H1 (cell line): ENCODE measurements around the gene CCDC192. TPM values are rescaled to one million over a fixed set of nuclear protein-coding genes. Genes with fewer than 3 reads are reported as not detected.

ENCODE experiments used
- CTCF ChIA-PET: fragments of 300-600 bp; sonication (Branson Sonifier 250); formaldehyde crosslinking; loops from one replicate; lab custom pipeline; 2021; ENCODE audit not compliant: partially characterized antibody; lab: Charles Lee
- POLR2A ChIA-PET: fragments of 300-600 bp; sonication (Branson Sonifier 250); formaldehyde crosslinking; loops from one replicate; lab custom pipeline; 2021; ENCODE audit warnings: inconsistent platforms; ENCODE audit not compliant: partially characterized antibody; lab: Charles Lee
- DNase-seq, 2 experiments: peaks; one replicate each; pipeline versions ENCODE4 v3.0.0 to v3.0.0-alpha.2; 2010 to 2022; ENCODE audit warnings: low spot score in 2 of 2, low read depth in 1 of 2, mixed read lengths in 1 of 2
- FAIRE-seq: peaks from 2 replicates; lab custom pipeline; 2011; peaks lifted over from hg19 to GRCh38; lab: Jason Lieb, UNC
- H2AFZ ChIP-seq: 2 replicates; pipeline ENCODE4 v1.8.1; 2012; ENCODE audit warnings: low read length, inconsistent platforms
- H2AK5ac ChIP-seq: 2 replicates; pipeline ENCODE4 v1.6.1; 2013; ENCODE audit warnings: low read depth, low read length
- H2BK120ac ChIP-seq: replicated peaks from 2 replicates; pipeline ENCODE3; 2013; ENCODE audit warnings: low read depth, low read length, inconsistent platforms
- H2BK12ac ChIP-seq: 2 replicates; pipeline ENCODE4 v1.6.1; 2013; ENCODE audit warnings: low read depth, low read length
- H2BK15ac ChIP-seq: 2 replicates; pipeline ENCODE4 v1.6.1; 2013; ENCODE audit warnings: low read length
- H2BK20ac ChIP-seq: 2 replicates; pipeline ENCODE4 v1.6.1; 2013; ENCODE audit warnings: low read length
- H2BK5ac ChIP-seq: 2 replicates; pipeline ENCODE4 v1.6.1; 2013; ENCODE audit warnings: low read depth, low read length
- H3K14ac ChIP-seq: 2 replicates; pipeline ENCODE4 v1.6.1; 2013; ENCODE audit warnings: inconsistent platforms; ENCODE audit not compliant: insufficient read length
- H3K18ac ChIP-seq: 2 replicates; pipeline ENCODE4 v1.6.1; 2013; ENCODE audit warnings: low read length; ENCODE audit errors: extremely low read depth
- H3K23ac ChIP-seq: 2 replicates; pipeline ENCODE4 v1.6.1; 2013; ENCODE audit warnings: inconsistent platforms; ENCODE audit not compliant: insufficient read length
- H3K23me2 ChIP-seq: 2 replicates; pipeline ENCODE4 v1.6.1; 2013; ENCODE audit warnings: low read depth, low read length
- H3K27ac ChIP-seq: 2 replicates; pipeline ENCODE4 v1.6.1; 2011; ENCODE audit warnings: low read depth, low read length, inconsistent platforms
- H3K27me3 ChIP-seq, 4 experiments: replicated peaks in 1 of 4; 1 replicate in 1 of 4; 2 replicates in 3 of 4; pipeline versions ENCODE4 v1.6.1 to v1.8.1; 2011 to 2013; ENCODE audit warnings: low read length in 3 of 4, mild to moderate bottlenecking in 3 of 4, inconsistent platforms in 2 of 4, mixed read lengths in 2 of 4, moderate library complexity in 1 of 4; ENCODE audit not compliant: control insufficient read depth in 3 of 4, insufficient read depth in 3 of 4; ENCODE audit errors: extremely low read depth in 1 of 4
- H3K36me3 ChIP-seq, 4 experiments: 2 replicates each; pipeline versions ENCODE4 v1.6.1 to v1.8.1; 2011 to 2013; ENCODE audit warnings: mild to moderate bottlenecking in 4 of 4, low read length in 3 of 4, moderate library complexity in 2 of 4, control low read depth in 1 of 4, inconsistent platforms in 1 of 4; ENCODE audit not compliant: insufficient read depth in 4 of 4, control insufficient read depth in 2 of 4
- H3K4ac ChIP-seq: replicated peaks from 2 replicates; pipeline ENCODE3; 2013; ENCODE audit warnings: low read length, low read depth, mixed read lengths, inconsistent platforms; ENCODE audit not compliant: insufficient read length
- H3K4me1 ChIP-seq, 4 experiments: replicated peaks in 1 of 4; 1 replicate in 1 of 4; 2 replicates in 3 of 4; pipeline versions ENCODE4 v1.6.1 to v1.8.1; 2011 to 2013; ENCODE audit warnings: low read length in 3 of 4, inconsistent platforms in 2 of 4, mixed read lengths in 1 of 4; ENCODE audit not compliant: insufficient read depth in 4 of 4, control insufficient read depth in 3 of 4
- H3K4me2 ChIP-seq, 2 experiments: 2 replicates each; pipeline versions ENCODE4 v1.6.1 to v1.8.1; 2011 to 2013; ENCODE audit warnings: low read depth in 2 of 2, low read length in 2 of 2, control low read depth in 1 of 2, inconsistent platforms in 1 of 2, mild to moderate bottlenecking in 1 of 2; ENCODE audit not compliant: insufficient read depth in 1 of 2
- H3K4me3 ChIP-seq, 4 experiments: fragments of 200-600, 300-600 bp in 1 of 4; sonication (generic), shearing (Covaris generic), sonication (Bioruptor Twin) in 1 of 4; 2 replicates each; pipeline versions ENCODE4 v1.5.1 to v1.8.1; 2011 to 2016; ENCODE audit warnings: low read length in 4 of 4, low read depth in 3 of 4, control low read depth in 2 of 4, inconsistent platforms in 2 of 4, mild to moderate bottlenecking in 2 of 4, mixed read lengths in 1 of 4, moderate library complexity in 1 of 4; ENCODE audit not compliant: insufficient read depth in 2 of 4; ENCODE audit errors: extremely low read depth in 1 of 4
- H3K56ac ChIP-seq: replicated peaks from 2 replicates; pipeline ENCODE3; 2013; ENCODE audit warnings: low read depth, mild to moderate bottlenecking, mixed read lengths, low read length, inconsistent platforms; ENCODE audit not compliant: insufficient read length
- H3K79me1 ChIP-seq: 2 replicates; pipeline ENCODE4 v1.6.1; 2013; ENCODE audit warnings: low read depth, low read length, control low read depth
- H3K79me2 ChIP-seq, 2 experiments: 2 replicates each; pipeline versions ENCODE4 v1.6.1 to v1.8.1; 2012 to 2013; ENCODE audit warnings: low read length in 2 of 2, mild to moderate bottlenecking in 2 of 2, inconsistent platforms in 1 of 2; ENCODE audit not compliant: insufficient read depth in 2 of 2, control insufficient read depth in 1 of 2
- H3K9ac ChIP-seq, 4 experiments: replicated peaks in 1 of 4; 1 replicate in 1 of 4; 2 replicates in 3 of 4; pipeline versions ENCODE4 v1.6.1 to v1.8.1; 2011 to 2013; ENCODE audit warnings: low read depth in 3 of 4, low read length in 3 of 4, control low read depth in 2 of 4, mild to moderate bottlenecking in 2 of 4, moderate library complexity in 2 of 4, inconsistent platforms in 1 of 4; ENCODE audit errors: extremely low read depth in 1 of 4
- H3K9me3 ChIP-seq, 2 experiments: 2 replicates each; pipeline versions ENCODE4 v1.6.1 to v1.8.1; 2012 to 2013; ENCODE audit warnings: mild to moderate bottlenecking in 2 of 2, moderate library complexity in 2 of 2, control low read depth in 1 of 2, inconsistent platforms in 1 of 2, low read depth in 1 of 2, low read length in 1 of 2, mixed read lengths in 1 of 2; ENCODE audit not compliant: insufficient read depth in 2 of 2
- H4K20me1 ChIP-seq, 2 experiments: replicated peaks in 1 of 2; 2 replicates each; pipeline versions ENCODE3 to v1.8.1; 2011 to 2013; ENCODE audit warnings: inconsistent platforms in 2 of 2, low read length in 2 of 2, mild to moderate bottlenecking in 1 of 2; ENCODE audit not compliant: insufficient read depth in 2 of 2, control insufficient read depth in 1 of 2
- H4K5ac ChIP-seq: 2 replicates; pipeline ENCODE4 v1.6.1; 2013; ENCODE audit warnings: low read length, low read depth, mixed read lengths, inconsistent platforms; ENCODE audit not compliant: insufficient read length
- H4K8ac ChIP-seq: 2 replicates; pipeline ENCODE4 v1.8.0; 2013; ENCODE audit warnings: mild to moderate bottlenecking, moderate library complexity, low read length, inconsistent platforms; ENCODE audit not compliant: insufficient read depth; ENCODE audit errors: extremely low read depth
- H4K91ac ChIP-seq: replicated peaks from 2 replicates; pipeline ENCODE3; 2013; ENCODE audit warnings: low read length, mixed read lengths, inconsistent platforms; ENCODE audit not compliant: insufficient read length
- KDM5A ChIP-seq: fragments of 200-600 bp; IDR thresholded peaks from 2 replicates; pipeline ENCODE4 v1.7.1; 2012; ENCODE audit warnings: mild to moderate bottlenecking, low read length, inconsistent platforms, mixed read lengths
- SIRT6 ChIP-seq: IDR thresholded peaks from one replicate; pipeline ENCODE4 v1.7.1; 2012; ENCODE audit warnings: low read length, inconsistent platforms
- WGBS, 2 experiments: shearing (Covaris generic) in 1 of 2; methylation state at CpG; one replicate each; pipeline versions ENCODE4 v1.1.6 to v1.1.7; 2013 to 2015; ENCODE audit warnings: low lambda C conversion rate in 2 of 2, mixed read lengths in 2 of 2, inconsistent platforms in 1 of 2, low coverage in 1 of 2, missing lambda C conversion rate in 1 of 2; ENCODE audit not compliant: insufficient replicate concordance in 2 of 2, insufficient coverage in 1 of 2, insufficient read length in 1 of 2; ENCODE audit errors: extremely low coverage in 1 of 2, missing lambda C conversion rate in 1 of 2; 5-methylcytosine and 5-hydroxymethylcytosine counted together
- polyA plus RNA-seq, 7 experiments: library from polyadenylated mRNA; depleted of rRNA in 3 of 7; stranded (reverse) in 5 of 7; unstranded in 2 of 7; fragments of >200 nt in 5 of 7; fragments of 200-250 nt in 2 of 7; gene quantifications; 1 replicate in 5 of 7; 2 replicates in 1 of 7; 4 replicates in 1 of 7; pipeline versions ENCODE4 v1.2.1 to v1.2.3, GENCODE V29; 2011 to 2013; ENCODE audit warnings: missing spikeins in 2 of 7, mixed read lengths in 2 of 7
- total RNA-seq: library from RNA; stranded (reverse); fragmentation: NEBNext Ultra II Directional; extraction: Animal tissue kit (Norgen Biotek cat#: 25700); gene quantifications from 2 replicates; pipeline ENCODE4 v1.2.1, GENCODE V29; 2021

The CCDC192 gene
- total and polyA plus RNA-seq, 2 of the 8 experiments (the other 6 are each of a cell fraction or from before 2014, with no cell fraction given), result 0.61 TPM; not detected in 1

DNA sequence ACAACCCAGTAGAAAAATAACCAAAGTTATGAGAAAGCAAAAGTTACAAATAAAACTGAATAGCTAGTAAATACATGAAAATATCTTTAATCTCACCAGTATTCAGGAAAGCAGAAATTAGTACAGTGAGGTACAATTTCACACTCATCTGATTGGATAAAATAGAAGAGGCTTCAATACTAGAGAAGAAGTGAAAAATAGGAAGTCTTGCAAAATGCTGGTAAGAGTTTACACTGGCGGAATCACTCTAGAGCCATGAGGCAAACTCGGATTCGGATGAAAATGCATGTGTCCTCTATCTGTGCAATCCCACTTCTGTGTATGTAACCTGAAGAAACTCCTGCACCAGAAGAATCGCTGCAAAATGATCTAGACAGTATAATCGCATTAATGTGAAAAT lies 128.9 kb downstream of the CCDC192 start:
- Histone ChIP-seq H3K9me3 (no peaks in the 10 kb centered on the region), H3K23ac (no peak overlapping the region), H3K36me3 (no peaks in the 10 kb centered on the region), H2BK120ac (no peak overlapping the region), H3K4ac (no peak overlapping the region), H2BK12ac (no peak overlapping the region), H2BK5ac (no peak overlapping the region), H3K23me2 (no peaks in the 10 kb centered on the region), H4K20me1 (no peaks in the 10 kb centered on the region), H2BK20ac (no peak overlapping the region), H3K4me1 (no peaks in the 10 kb centered on the region), H2AK5ac (no peak overlapping the region), H3K79me1 (no peaks in the 10 kb centered on the region), H4K5ac (no peak overlapping the region), H2BK15ac (no peak overlapping the region), H3K79me2 (no peaks in the 10 kb centered on the region), H3K14ac (no peak overlapping the region), H2AFZ (no peak overlapping the region), H3K18ac (no peak overlapping the region), H3K4me3 (no peak overlapping the region), H3K27ac (no peak overlapping the region), H3K27me3 (no peaks in the 10 kb centered on the region), H3K9ac (no peak overlapping the region), H3K56ac (no peak overlapping the region), H3K4me2 (no peak overlapping the region), H4K8ac (no peak overlapping the region), H4K91ac (no peak overlapping the region)
- ChIA-PET POLR2A (no interaction called here), CTCF (interaction anchor here (1.8 kb wide), 1 partner anchor 16 kb away, joined by 6 read pairs; no protein-coding TSS in a partner anchor)
- FAIRE-seq, result no peak
- no peak for DNase-seq
- TF ChIP-seq SIRT6 (no peak), KDM5A (no peak)
- WGBS, 2 experiments, result 94% methylated on average over 5 of the region's 5 CpGs; no CpG with 5 or more reads in 1 of the 2 experiments
